H1 (cell line): ENCODE measurements around the gene PKD1L1. TPM values are rescaled to one million over a fixed set of nuclear protein-coding genes. Genes with fewer than 3 reads are reported as not detected.

ENCODE experiments used
- CTCF ChIA-PET: fragments of 300-600 bp; sonication (Branson Sonifier 250); formaldehyde crosslinking; loops from one replicate; lab custom pipeline; 2021; ENCODE audit not compliant: partially characterized antibody; lab: Charles Lee
- POLR2A ChIA-PET: fragments of 300-600 bp; sonication (Branson Sonifier 250); formaldehyde crosslinking; loops from one replicate; lab custom pipeline; 2021; ENCODE audit warnings: inconsistent platforms; ENCODE audit not compliant: partially characterized antibody; lab: Charles Lee
- DNase-seq, 2 experiments: peaks; one replicate each; pipeline versions ENCODE4 v3.0.0 to v3.0.0-alpha.2; 2010 to 2022; ENCODE audit warnings: low spot score in 2 of 2, low read depth in 1 of 2, mixed read lengths in 1 of 2
- FAIRE-seq: peaks from 2 replicates; lab custom pipeline; 2011; peaks lifted over from hg19 to GRCh38; lab: Jason Lieb, UNC
- H2AFZ ChIP-seq: 2 replicates; pipeline ENCODE4 v1.8.1; 2012; ENCODE audit warnings: low read length, inconsistent platforms
- H2AK5ac ChIP-seq: 2 replicates; pipeline ENCODE4 v1.6.1; 2013; ENCODE audit warnings: low read depth, low read length
- H2BK120ac ChIP-seq: replicated peaks from 2 replicates; pipeline ENCODE3; 2013; ENCODE audit warnings: low read depth, low read length, inconsistent platforms
- H2BK12ac ChIP-seq: 2 replicates; pipeline ENCODE4 v1.6.1; 2013; ENCODE audit warnings: low read depth, low read length
- H2BK15ac ChIP-seq: 2 replicates; pipeline ENCODE4 v1.6.1; 2013; ENCODE audit warnings: low read length
- H2BK20ac ChIP-seq: 2 replicates; pipeline ENCODE4 v1.6.1; 2013; ENCODE audit warnings: low read length
- H2BK5ac ChIP-seq: 2 replicates; pipeline ENCODE4 v1.6.1; 2013; ENCODE audit warnings: low read depth, low read length
- H3K14ac ChIP-seq: 2 replicates; pipeline ENCODE4 v1.6.1; 2013; ENCODE audit warnings: inconsistent platforms; ENCODE audit not compliant: insufficient read length
- H3K18ac ChIP-seq: 2 replicates; pipeline ENCODE4 v1.6.1; 2013; ENCODE audit warnings: low read length; ENCODE audit errors: extremely low read depth
- H3K23ac ChIP-seq: 2 replicates; pipeline ENCODE4 v1.6.1; 2013; ENCODE audit warnings: inconsistent platforms; ENCODE audit not compliant: insufficient read length
- H3K23me2 ChIP-seq: 2 replicates; pipeline ENCODE4 v1.6.1; 2013; ENCODE audit warnings: low read depth, low read length
- H3K27ac ChIP-seq: 2 replicates; pipeline ENCODE4 v1.6.1; 2011; ENCODE audit warnings: low read depth, low read length, inconsistent platforms
- H3K27me3 ChIP-seq, 4 experiments: replicated peaks in 1 of 4; 1 replicate in 1 of 4; 2 replicates in 3 of 4; pipeline versions ENCODE4 v1.6.1 to v1.8.1; 2011 to 2013; ENCODE audit warnings: low read length in 3 of 4, mild to moderate bottlenecking in 3 of 4, inconsistent platforms in 2 of 4, mixed read lengths in 2 of 4, moderate library complexity in 1 of 4; ENCODE audit not compliant: control insufficient read depth in 3 of 4, insufficient read depth in 3 of 4; ENCODE audit errors: extremely low read depth in 1 of 4
- H3K36me3 ChIP-seq, 4 experiments: 2 replicates each; pipeline versions ENCODE4 v1.6.1 to v1.8.1; 2011 to 2013; ENCODE audit warnings: mild to moderate bottlenecking in 4 of 4, low read length in 3 of 4, moderate library complexity in 2 of 4, control low read depth in 1 of 4, inconsistent platforms in 1 of 4; ENCODE audit not compliant: insufficient read depth in 4 of 4, control insufficient read depth in 2 of 4
- H3K4ac ChIP-seq: replicated peaks from 2 replicates; pipeline ENCODE3; 2013; ENCODE audit warnings: low read length, low read depth, mixed read lengths, inconsistent platforms; ENCODE audit not compliant: insufficient read length
- H3K4me1 ChIP-seq, 4 experiments: replicated peaks in 1 of 4; 1 replicate in 1 of 4; 2 replicates in 3 of 4; pipeline versions ENCODE4 v1.6.1 to v1.8.1; 2011 to 2013; ENCODE audit warnings: low read length in 3 of 4, inconsistent platforms in 2 of 4, mixed read lengths in 1 of 4; ENCODE audit not compliant: insufficient read depth in 4 of 4, control insufficient read depth in 3 of 4
- H3K4me2 ChIP-seq, 2 experiments: 2 replicates each; pipeline versions ENCODE4 v1.6.1 to v1.8.1; 2011 to 2013; ENCODE audit warnings: low read depth in 2 of 2, low read length in 2 of 2, control low read depth in 1 of 2, inconsistent platforms in 1 of 2, mild to moderate bottlenecking in 1 of 2; ENCODE audit not compliant: insufficient read depth in 1 of 2
- H3K4me3 ChIP-seq, 4 experiments: fragments of 200-600, 300-600 bp in 1 of 4; sonication (generic), shearing (Covaris generic), sonication (Bioruptor Twin) in 1 of 4; 2 replicates each; pipeline versions ENCODE4 v1.5.1 to v1.8.1; 2011 to 2016; ENCODE audit warnings: low read length in 4 of 4, low read depth in 3 of 4, control low read depth in 2 of 4, inconsistent platforms in 2 of 4, mild to moderate bottlenecking in 2 of 4, mixed read lengths in 1 of 4, moderate library complexity in 1 of 4; ENCODE audit not compliant: insufficient read depth in 2 of 4; ENCODE audit errors: extremely low read depth in 1 of 4
- H3K56ac ChIP-seq: replicated peaks from 2 replicates; pipeline ENCODE3; 2013; ENCODE audit warnings: low read depth, mild to moderate bottlenecking, mixed read lengths, low read length, inconsistent platforms; ENCODE audit not compliant: insufficient read length
- H3K79me1 ChIP-seq: 2 replicates; pipeline ENCODE4 v1.6.1; 2013; ENCODE audit warnings: low read depth, low read length, control low read depth
- H3K79me2 ChIP-seq, 2 experiments: 2 replicates each; pipeline versions ENCODE4 v1.6.1 to v1.8.1; 2012 to 2013; ENCODE audit warnings: low read length in 2 of 2, mild to moderate bottlenecking in 2 of 2, inconsistent platforms in 1 of 2; ENCODE audit not compliant: insufficient read depth in 2 of 2, control insufficient read depth in 1 of 2
- H3K9ac ChIP-seq, 4 experiments: replicated peaks in 1 of 4; 1 replicate in 1 of 4; 2 replicates in 3 of 4; pipeline versions ENCODE4 v1.6.1 to v1.8.1; 2011 to 2013; ENCODE audit warnings: low read depth in 3 of 4, low read length in 3 of 4, control low read depth in 2 of 4, mild to moderate bottlenecking in 2 of 4, moderate library complexity in 2 of 4, inconsistent platforms in 1 of 4; ENCODE audit errors: extremely low read depth in 1 of 4
- H3K9me3 ChIP-seq, 2 experiments: 2 replicates each; pipeline versions ENCODE4 v1.6.1 to v1.8.1; 2012 to 2013; ENCODE audit warnings: mild to moderate bottlenecking in 2 of 2, moderate library complexity in 2 of 2, control low read depth in 1 of 2, inconsistent platforms in 1 of 2, low read depth in 1 of 2, low read length in 1 of 2, mixed read lengths in 1 of 2; ENCODE audit not compliant: insufficient read depth in 2 of 2
- H4K20me1 ChIP-seq, 2 experiments: replicated peaks in 1 of 2; 2 replicates each; pipeline versions ENCODE3 to v1.8.1; 2011 to 2013; ENCODE audit warnings: inconsistent platforms in 2 of 2, low read length in 2 of 2, mild to moderate bottlenecking in 1 of 2; ENCODE audit not compliant: insufficient read depth in 2 of 2, control insufficient read depth in 1 of 2
- H4K5ac ChIP-seq: 2 replicates; pipeline ENCODE4 v1.6.1; 2013; ENCODE audit warnings: low read length, low read depth, mixed read lengths, inconsistent platforms; ENCODE audit not compliant: insufficient read length
- H4K8ac ChIP-seq: 2 replicates; pipeline ENCODE4 v1.8.0; 2013; ENCODE audit warnings: mild to moderate bottlenecking, moderate library complexity, low read length, inconsistent platforms; ENCODE audit not compliant: insufficient read depth; ENCODE audit errors: extremely low read depth
- H4K91ac ChIP-seq: replicated peaks from 2 replicates; pipeline ENCODE3; 2013; ENCODE audit warnings: low read length, mixed read lengths, inconsistent platforms; ENCODE audit not compliant: insufficient read length
- BACH1 ChIP-seq: IDR thresholded peaks from 2 replicates; pipeline ENCODE4 v1.6.1; 2012; ENCODE audit warnings: low read length, improper control_type of control experiment
- CBX5 ChIP-seq: fragments of 300-800, 300-1000 bp; sonication (generic); IDR thresholded peaks from 2 replicates; pipeline ENCODE4 v1.7.1; 2016; ENCODE audit warnings: antibody characterized with exemption, low read length, low read depth
- CBX8 ChIP-seq: fragments of 300-800, 300-1000 bp; sonication (generic); IDR thresholded peaks from 2 replicates; pipeline ENCODE4 v1.7.1; 2016; ENCODE audit warnings: low read depth, low read length, borderline replicate concordance
- JUND ChIP-seq: IDR thresholded peaks from 2 replicates; pipeline ENCODE4 v1.6.1; 2011; ENCODE audit warnings: mild to moderate bottlenecking, improper control_type of control experiment, low read length
- MAFK ChIP-seq: IDR thresholded peaks from 2 replicates; pipeline ENCODE4 v1.6.1; 2012; ENCODE audit warnings: low read depth, mild to moderate bottlenecking, improper control_type of control experiment, low read length
- PHF8 ChIP-seq: fragments of 200-600 bp; sonication (generic); conservative IDR thresholded peaks from 2 replicates; pipeline ENCODE4 v1.7.1; 2012; ENCODE audit warnings: low read depth, mild to moderate bottlenecking, inconsistent platforms, low read length, moderate library complexity
- POLR2A ChIP-seq, 2 experiments: IDR thresholded peaks; 1 replicate in 1 of 2; 2 replicates in 1 of 2; pipeline ENCODE4 v1.6.1; 2011; ENCODE audit warnings: low read depth in 2 of 2, low read length in 2 of 2, mild to moderate bottlenecking in 2 of 2; ENCODE audit errors: control extremely low read depth in 1 of 2
- POLR2AphosphoS5 ChIP-seq: IDR thresholded peaks from 2 replicates; pipeline ENCODE4 v1.6.1; 2011; ENCODE audit warnings: low read depth, low read length
- RAD21 ChIP-seq, 2 experiments: IDR thresholded peaks in 1 of 2; conservative IDR thresholded peaks in 1 of 2; 2 replicates each; pipeline ENCODE4 v1.6.1; 2011; ENCODE audit warnings: low read depth in 2 of 2, low read length in 2 of 2, improper control_type of control experiment in 1 of 2, inconsistent platforms in 1 of 2, mild to moderate bottlenecking in 1 of 2, moderate library complexity in 1 of 2
- SP2 ChIP-seq: IDR thresholded peaks from 2 replicates; pipeline ENCODE4 v1.6.1; 2012; ENCODE audit warnings: mild to moderate bottlenecking, low read length, inconsistent platforms
- TBP ChIP-seq: IDR thresholded peaks from 2 replicates; pipeline ENCODE4 v1.6.1; 2011; ENCODE audit warnings: low read depth, low read length, improper control_type of control experiment
- WGBS, 2 experiments: shearing (Covaris generic) in 1 of 2; methylation state at CpG; one replicate each; pipeline versions ENCODE4 v1.1.6 to v1.1.7; 2013 to 2015; ENCODE audit warnings: low lambda C conversion rate in 2 of 2, mixed read lengths in 2 of 2, inconsistent platforms in 1 of 2, low coverage in 1 of 2, missing lambda C conversion rate in 1 of 2; ENCODE audit not compliant: insufficient replicate concordance in 2 of 2, insufficient coverage in 1 of 2, insufficient read length in 1 of 2; ENCODE audit errors: extremely low coverage in 1 of 2, missing lambda C conversion rate in 1 of 2; 5-methylcytosine and 5-hydroxymethylcytosine counted together
- polyA plus RNA-seq, 7 experiments: library from polyadenylated mRNA; depleted of rRNA in 3 of 7; stranded (reverse) in 5 of 7; unstranded in 2 of 7; fragments of >200 nt in 5 of 7; fragments of 200-250 nt in 2 of 7; gene quantifications; 1 replicate in 5 of 7; 2 replicates in 1 of 7; 4 replicates in 1 of 7; pipeline versions ENCODE4 v1.2.1 to v1.2.3, GENCODE V29; 2011 to 2013; ENCODE audit warnings: missing spikeins in 2 of 7, mixed read lengths in 2 of 7
- total RNA-seq: library from RNA; stranded (reverse); fragmentation: NEBNext Ultra II Directional; extraction: Animal tissue kit (Norgen Biotek cat#: 25700); gene quantifications from 2 replicates; pipeline ENCODE4 v1.2.1, GENCODE V29; 2021

The PKD1L1 gene
- total and polyA plus RNA-seq, 2 of the 8 experiments (the other 6 are each of a cell fraction or from before 2014, with no cell fraction given) = 0.22 to 0.35 TPM

GRCh38 chr7:47801423-47801822 lies 146.8 kb downstream of the PKD1L1 start:
- CTCF ChIA-PET = interaction anchor here (0.6 kb wide), 1 partner anchor 466 kb away, joined by 3 read pairs; no protein-coding TSS in a partner anchor

More at GRCh38 chr7:47801423-47801822, 146.8 kb downstream of the PKD1L1 start:
- H3K4me3 ChIP-seq = no peak overlapping the region
- H3K56ac ChIP-seq = no peak overlapping the region
- H4K8ac ChIP-seq = no peak overlapping the region
- no peaks in the 10 kb centered on the region for H4K20me1 ChIP-seq
- H3K23ac ChIP-seq = no peak overlapping the region
- H2BK5ac ChIP-seq = no peak overlapping the region
- FAIRE-seq (no peak), DNase-seq (no peak)
- no peaks in the 10 kb centered on the region for H3K79me1 ChIP-seq
- H3K14ac ChIP-seq = no peak overlapping the region
- no peak overlapping the region for H4K91ac ChIP-seq
- no peak overlapping the region for H2BK20ac ChIP-seq
- POLR2A ChIA-PET = no interaction called here
- no peaks in the 10 kb centered on the region for H3K4me1 ChIP-seq
- H3K23me2 ChIP-seq = no peaks in the 10 kb centered on the region
- no peak overlapping the region for H2BK15ac ChIP-seq
- H3K4ac ChIP-seq = no peak overlapping the region
- H3K36me3 ChIP-seq = no peaks in the 10 kb centered on the region
- H2BK120ac ChIP-seq = no peak overlapping the region
- H2AFZ ChIP-seq = no peak overlapping the region
- H3K18ac ChIP-seq = no peak overlapping the region
- H2AK5ac ChIP-seq = no peak overlapping the region
- H4K5ac ChIP-seq = no peak overlapping the region
- H3K4me2 ChIP-seq = no peak overlapping the region
- H3K27ac ChIP-seq = no peak overlapping the region
- H2BK12ac ChIP-seq = no peak overlapping the region
- H3K79me2 ChIP-seq = no peaks in the 10 kb centered on the region
- no peaks in the 10 kb centered on the region for H3K27me3 ChIP-seq
- TF ChIP-seq SP2 = no peak
- TF ChIP-seq POLR2AphosphoS5 = no peak
- no peak for TF ChIP-seq PHF8
- no peak for TF ChIP-seq CBX5
- no peak for TF ChIP-seq RAD21 (IDR thresholded peaks at IDR 0.05 in 1 of 2, conservative IDR thresholded peaks at IDR 0.05 in 1 of 2; ENCODE audit: low read depth in 2 of 2, low read length in 2 of 2)
- TF ChIP-seq POLR2A (IDR thresholded peaks at IDR 0.05; ENCODE audit: control extremely low read depth in 1 of 2, low read depth in 2 of 2, low read length in 2 of 2) = no peak
- TF ChIP-seq JUND = no peak
- no peak for TF ChIP-seq MAFK
- no peak for TF ChIP-seq TBP
- TF ChIP-seq CBX8 = no peak
- TF ChIP-seq BACH1 = no peak
- 77% methylated on average over 6 of the region's 6 CpGs; no CpG with 5 or more reads in 1 of the 2 experiments for WGBS, 2 experiments
- no peak overlapping the region for H3K9ac ChIP-seq
- H3K9me3 ChIP-seq = no peaks in the 10 kb centered on the region
